ENCODE data around the gene TMEM234. TPM values are rescaled to one million over a fixed set of nuclear protein-coding genes. Genes with fewer than 3 reads are reported as not detected.

TMEM234 gene
- total and polyA plus RNA-seq, 2 of the 13 experiments (the other 11 are each of a cell fraction or from before 2014, with no cell fraction given) = 6.1 to 9.0 TPM

DNA sequence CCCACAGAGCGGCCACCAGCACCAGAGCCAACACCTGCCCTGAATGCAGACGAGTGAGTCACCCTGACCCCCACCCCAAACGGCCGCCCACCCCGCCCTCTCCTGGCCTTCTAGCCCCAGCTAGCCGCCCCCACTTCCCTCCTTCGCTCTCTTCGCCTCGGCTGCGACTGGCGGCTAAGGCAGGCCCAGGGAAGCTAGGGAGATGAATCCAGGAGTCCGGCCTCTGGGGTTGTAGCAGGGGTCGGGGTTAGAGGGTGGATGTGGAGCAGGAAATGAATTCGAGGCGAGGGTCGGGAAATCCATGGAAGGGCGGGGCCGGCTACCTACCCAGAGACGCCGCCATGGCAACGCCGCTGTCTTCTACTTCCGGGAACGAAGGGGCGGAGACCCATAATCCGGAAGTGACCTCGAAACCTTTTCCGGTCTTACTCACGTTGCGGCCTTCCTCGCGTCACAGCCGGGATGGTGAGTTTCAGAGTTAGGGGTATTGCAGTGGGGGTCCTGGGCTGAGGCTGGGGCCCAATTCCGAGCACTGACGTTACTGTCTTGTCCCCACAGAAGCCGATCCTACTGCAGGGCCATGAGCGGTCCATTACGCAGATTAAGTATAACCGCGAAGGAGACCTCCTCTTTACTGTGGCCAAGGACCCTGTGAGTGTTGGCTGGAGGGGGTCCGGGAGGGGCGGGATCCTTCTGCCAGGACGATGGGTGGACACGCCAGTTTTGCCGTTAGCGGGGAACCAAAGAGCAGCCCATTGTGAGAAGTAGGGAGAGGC lies at the start of gene TMEM234, which contains the start of gene EIF3I (continued):
- TF ChIP-seq, protein P1, sequence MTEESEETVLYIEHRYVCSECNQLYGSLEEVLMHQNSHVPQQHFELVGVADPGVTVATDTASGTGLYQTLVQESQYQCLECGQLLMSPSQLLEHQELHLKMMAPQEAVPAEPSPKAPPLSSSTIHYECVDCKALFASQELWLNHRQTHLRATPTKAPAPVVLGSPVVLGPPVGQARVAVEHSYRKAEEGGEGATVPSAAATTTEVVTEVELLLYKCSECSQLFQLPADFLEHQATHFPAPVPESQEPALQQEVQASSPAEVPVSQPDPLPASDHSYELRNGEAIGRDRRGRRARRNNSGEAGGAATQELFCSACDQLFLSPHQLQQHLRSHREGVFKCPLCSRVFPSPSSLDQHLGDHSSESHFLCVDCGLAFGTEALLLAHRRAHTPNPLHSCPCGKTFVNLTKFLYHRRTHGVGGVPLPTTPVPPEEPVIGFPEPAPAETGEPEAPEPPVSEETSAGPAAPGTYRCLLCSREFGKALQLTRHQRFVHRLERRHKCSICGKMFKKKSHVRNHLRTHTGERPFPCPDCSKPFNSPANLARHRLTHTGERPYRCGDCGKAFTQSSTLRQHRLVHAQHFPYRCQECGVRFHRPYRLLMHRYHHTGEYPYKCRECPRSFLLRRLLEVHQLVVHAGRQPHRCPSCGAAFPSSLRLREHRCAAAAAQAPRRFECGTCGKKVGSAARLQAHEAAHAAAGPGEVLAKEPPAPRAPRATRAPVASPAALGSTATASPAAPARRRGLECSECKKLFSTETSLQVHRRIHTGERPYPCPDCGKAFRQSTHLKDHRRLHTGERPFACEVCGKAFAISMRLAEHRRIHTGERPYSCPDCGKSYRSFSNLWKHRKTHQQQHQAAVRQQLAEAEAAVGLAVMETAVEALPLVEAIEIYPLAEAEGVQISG (CRISPR knock-in tag; IDR thresholded peaks at IDR 0.05) = peak; percentile 81
- TF ChIP-seq TRIM24 (CRISPR knock-in tag; IDR thresholded peaks at IDR 0.05) (no peak), SMARCE1 (IDR thresholded peaks at IDR 0.05; ENCODE audit: borderline replicate concordance) (no peak), ZNF251 (CRISPR knock-in tag; IDR thresholded peaks at IDR 0.05) (no peak), IRX3 (CRISPR knock-in tag; IDR thresholded peaks at IDR 0.05; ENCODE audit: borderline replicate concordance, low read depth) (no peak), TEAD2 (CRISPR knock-in tag; IDR thresholded peaks at IDR 0.05) (no peak), ZNF782 (CRISPR knock-in tag; IDR thresholded peaks at IDR 0.05; ENCODE audit: borderline replicate concordance) (no peak), FOXO1 (CRISPR knock-in tag; IDR thresholded peaks at IDR 0.05) (no peak), SIX4 (CRISPR knock-in tag; IDR thresholded peaks at IDR 0.05) (no peak; the same call in 1 of the 2 replicates), SUZ12 (IDR thresholded peaks at IDR 0.05; ENCODE audit: low read depth, low read length) (no peak), POLR2G (IDR thresholded peaks at IDR 0.05; ENCODE audit: low read depth, low read length) (peak; percentile 89), ZNF558 (CRISPR knock-in tag; IDR thresholded peaks at IDR 0.05; ENCODE audit: borderline replicate concordance) (no peak; the same call in 1 of the 2 replicates), SMAD9 (CRISPR knock-in tag; IDR thresholded peaks at IDR 0.05) (no peak)
- TF ChIP-seq, protein P2, sequence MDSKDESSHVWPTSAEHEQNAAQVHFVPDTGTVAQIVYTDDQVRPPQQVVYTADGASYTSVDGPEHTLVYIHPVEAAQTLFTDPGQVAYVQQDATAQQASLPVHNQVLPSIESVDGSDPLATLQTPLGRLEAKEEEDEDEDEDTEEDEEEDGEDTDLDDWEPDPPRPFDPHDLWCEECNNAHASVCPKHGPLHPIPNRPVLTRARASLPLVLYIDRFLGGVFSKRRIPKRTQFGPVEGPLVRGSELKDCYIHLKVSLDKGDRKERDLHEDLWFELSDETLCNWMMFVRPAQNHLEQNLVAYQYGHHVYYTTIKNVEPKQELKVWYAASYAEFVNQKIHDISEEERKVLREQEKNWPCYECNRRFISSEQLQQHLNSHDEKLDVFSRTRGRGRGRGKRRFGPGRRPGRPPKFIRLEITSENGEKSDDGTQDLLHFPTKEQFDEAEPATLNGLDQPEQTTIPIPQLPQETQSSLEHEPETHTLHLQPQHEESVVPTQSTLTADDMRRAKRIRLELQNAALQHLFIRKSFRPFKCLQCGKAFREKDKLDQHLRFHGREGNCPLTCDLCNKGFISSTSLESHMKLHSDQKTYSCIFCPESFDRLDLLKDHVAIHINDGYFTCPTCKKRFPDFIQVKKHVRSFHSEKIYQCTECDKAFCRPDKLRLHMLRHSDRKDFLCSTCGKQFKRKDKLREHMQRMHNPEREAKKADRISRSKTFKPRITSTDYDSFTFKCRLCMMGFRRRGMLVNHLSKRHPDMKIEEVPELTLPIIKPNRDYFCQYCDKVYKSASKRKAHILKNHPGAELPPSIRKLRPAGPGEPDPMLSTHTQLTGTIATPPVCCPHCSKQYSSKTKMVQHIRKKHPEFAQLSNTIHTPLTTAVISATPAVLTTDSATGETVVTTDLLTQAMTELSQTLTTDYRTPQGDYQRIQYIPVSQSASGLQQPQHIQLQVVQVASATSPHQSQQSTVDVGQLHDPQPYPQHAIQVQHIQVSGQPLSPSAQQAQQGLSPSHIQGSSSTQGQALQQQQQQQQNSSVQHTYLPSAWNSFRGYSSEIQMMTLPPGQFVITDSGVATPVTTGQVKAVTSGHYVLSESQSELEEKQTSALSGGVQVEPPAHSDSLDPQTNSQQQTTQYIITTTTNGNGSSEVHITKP (CRISPR knock-in tag; IDR thresholded peaks at IDR 0.05; ENCODE audit: low read depth) = peak; percentile 23; the same call in 1 of the 2 replicates
- TF ChIP-seq, protein P3, sequence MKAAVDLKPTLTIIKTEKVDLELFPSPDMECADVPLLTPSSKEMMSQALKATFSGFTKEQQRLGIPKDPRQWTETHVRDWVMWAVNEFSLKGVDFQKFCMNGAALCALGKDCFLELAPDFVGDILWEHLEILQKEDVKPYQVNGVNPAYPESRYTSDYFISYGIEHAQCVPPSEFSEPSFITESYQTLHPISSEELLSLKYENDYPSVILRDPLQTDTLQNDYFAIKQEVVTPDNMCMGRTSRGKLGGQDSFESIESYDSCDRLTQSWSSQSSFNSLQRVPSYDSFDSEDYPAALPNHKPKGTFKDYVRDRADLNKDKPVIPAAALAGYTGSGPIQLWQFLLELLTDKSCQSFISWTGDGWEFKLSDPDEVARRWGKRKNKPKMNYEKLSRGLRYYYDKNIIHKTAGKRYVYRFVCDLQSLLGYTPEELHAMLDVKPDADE (CRISPR knock-in tag; IDR thresholded peaks at IDR 0.05) = no peak
- TF ChIP-seq, protein P4, sequence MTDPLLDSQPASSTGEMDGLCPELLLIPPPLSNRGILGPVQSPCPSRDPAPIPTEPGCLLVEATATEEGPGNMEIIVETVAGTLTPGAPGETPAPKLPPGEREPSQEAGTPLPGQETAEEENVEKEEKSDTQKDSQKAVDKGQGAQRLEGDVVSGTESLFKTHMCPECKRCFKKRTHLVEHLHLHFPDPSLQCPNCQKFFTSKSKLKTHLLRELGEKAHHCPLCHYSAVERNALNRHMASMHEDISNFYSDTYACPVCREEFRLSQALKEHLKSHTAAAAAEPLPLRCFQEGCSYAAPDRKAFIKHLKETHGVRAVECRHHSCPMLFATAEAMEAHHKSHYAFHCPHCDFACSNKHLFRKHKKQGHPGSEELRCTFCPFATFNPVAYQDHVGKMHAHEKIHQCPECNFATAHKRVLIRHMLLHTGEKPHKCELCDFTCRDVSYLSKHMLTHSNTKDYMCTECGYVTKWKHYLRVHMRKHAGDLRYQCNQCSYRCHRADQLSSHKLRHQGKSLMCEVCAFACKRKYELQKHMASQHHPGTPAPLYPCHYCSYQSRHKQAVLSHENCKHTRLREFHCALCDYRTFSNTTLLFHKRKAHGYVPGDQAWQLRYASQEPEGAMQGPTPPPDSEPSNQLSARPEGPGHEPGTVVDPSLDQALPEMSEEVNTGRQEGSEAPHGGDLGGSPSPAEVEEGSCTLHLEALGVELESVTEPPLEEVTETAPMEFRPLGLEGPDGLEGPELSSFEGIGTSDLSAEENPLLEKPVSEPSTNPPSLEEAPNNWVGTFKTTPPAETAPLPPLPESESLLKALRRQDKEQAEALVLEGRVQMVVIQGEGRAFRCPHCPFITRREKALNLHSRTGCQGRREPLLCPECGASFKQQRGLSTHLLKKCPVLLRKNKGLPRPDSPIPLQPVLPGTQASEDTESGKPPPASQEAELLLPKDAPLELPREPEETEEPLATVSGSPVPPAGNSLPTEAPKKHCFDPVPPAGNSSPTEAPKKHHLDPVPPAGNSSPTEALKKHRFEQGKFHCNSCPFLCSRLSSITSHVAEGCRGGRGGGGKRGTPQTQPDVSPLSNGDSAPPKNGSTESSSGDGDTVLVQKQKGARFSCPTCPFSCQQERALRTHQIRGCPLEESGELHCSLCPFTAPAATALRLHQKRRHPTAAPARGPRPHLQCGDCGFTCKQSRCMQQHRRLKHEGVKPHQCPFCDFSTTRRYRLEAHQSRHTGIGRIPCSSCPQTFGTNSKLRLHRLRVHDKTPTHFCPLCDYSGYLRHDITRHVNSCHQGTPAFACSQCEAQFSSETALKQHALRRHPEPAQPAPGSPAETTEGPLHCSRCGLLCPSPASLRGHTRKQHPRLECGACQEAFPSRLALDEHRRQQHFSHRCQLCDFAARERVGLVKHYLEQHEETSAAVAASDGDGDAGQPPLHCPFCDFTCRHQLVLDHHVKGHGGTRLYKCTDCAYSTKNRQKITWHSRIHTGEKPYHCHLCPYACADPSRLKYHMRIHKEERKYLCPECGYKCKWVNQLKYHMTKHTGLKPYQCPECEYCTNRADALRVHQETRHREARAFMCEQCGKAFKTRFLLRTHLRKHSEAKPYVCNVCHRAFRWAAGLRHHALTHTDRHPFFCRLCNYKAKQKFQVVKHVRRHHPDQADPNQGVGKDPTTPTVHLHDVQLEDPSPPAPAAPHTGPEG (CRISPR knock-in tag; IDR thresholded peaks at IDR 0.05) = no peak
